GM12874 (cell line): ENCODE results near the gene MBNL1.

ENCODE experiments used
- CTCF ChIP-seq: IDR thresholded peaks from 2 replicates; pipeline ENCODE4 v1.5.1; 2011; ENCODE audit warnings: low read depth, mild to moderate bottlenecking, control low read depth, low read length, moderate library complexity; ENCODE audit not compliant: insufficient read depth

Gene MBNL1

GRCh38 chr3:152448091-152448490, 179.4 kb downstream of the MBNL1 start:
- no peak for TF ChIP-seq CTCF

GRCh38 chr3:152452318-152452717, 183.6 kb downstream of the MBNL1 start:
- TF ChIP-seq CTCF: no peak

GRCh38 chr3:152454076-152454875, 185.5 kb downstream of the MBNL1 start:
- TF ChIP-seq CTCF: no peak

- no peak for TF ChIP-seq CTCF
Measured at GRCh38 chr3:152455989-152456388, 187.3 kb downstream of the MBNL1 start.

GRCh38 chr3:152457500-152458375, 189.0 kb downstream of the MBNL1 start:
- no peak for TF ChIP-seq CTCF

GRCh38 chr3:152458376-152459117, 189.8 kb downstream of the MBNL1 start:
- TF ChIP-seq CTCF: no peak

GRCh38 chr3:152459118-152459515, 190.4 kb downstream of the MBNL1 start:
- TF ChIP-seq CTCF: no peak
